H9 (cell line): Measurements from ENCODE around the gene PLXNA2. TPM values are rescaled to one million over a fixed set of nuclear protein-coding genes. Genes with fewer than 3 reads are reported as not detected.

Experiments used
- DNase-seq: peaks from one replicate; pipeline ENCODE4 v3.0.0-alpha.2; 2017
- H2AFZ ChIP-seq: one replicate; pipeline ENCODE4 v1.6.1; 2013; ENCODE audit warnings: mild to moderate bottlenecking, low read length, control low read depth, moderate library complexity
- H2AK5ac ChIP-seq: 2 replicates; pipeline ENCODE4 v1.6.1; 2013; ENCODE audit warnings: low read length, control low read depth, mixed read lengths; ENCODE audit not compliant: insufficient read length
- H2BK120ac ChIP-seq: one replicate; pipeline ENCODE4 v1.6.1; 2013; ENCODE audit warnings: low read depth, mild to moderate bottlenecking, low read length, control low read depth, inconsistent platforms; ENCODE audit not compliant: poor library complexity, severe bottlenecking
- H2BK12ac ChIP-seq: 2 replicates; pipeline ENCODE4 v1.6.1; 2013; ENCODE audit warnings: low read length, control low read depth, mixed read lengths, low read depth; ENCODE audit not compliant: insufficient read length
- H2BK15ac ChIP-seq: 2 replicates; pipeline ENCODE4 v1.6.1; 2013; ENCODE audit warnings: low read depth, low read length, control low read depth
- H2BK20ac ChIP-seq: one replicate; pipeline ENCODE4 v1.6.1; 2013; ENCODE audit warnings: low read depth, mild to moderate bottlenecking, low read length, control low read depth, inconsistent platforms; ENCODE audit not compliant: poor library complexity, severe bottlenecking
- H2BK5ac ChIP-seq: 2 replicates; pipeline ENCODE4 v1.6.1; 2013; ENCODE audit warnings: low read length, control low read depth, mixed read lengths; ENCODE audit not compliant: insufficient read length
- H3K14ac ChIP-seq: 2 replicates; pipeline ENCODE4 v1.6.1; 2013; ENCODE audit warnings: low read length, control low read depth; ENCODE audit not compliant: insufficient read depth
- H3K18ac ChIP-seq: 2 replicates; pipeline ENCODE4 v1.6.1; 2013; ENCODE audit warnings: low read depth, mild to moderate bottlenecking, mixed read lengths, low read length, control low read depth; ENCODE audit not compliant: insufficient read length
- H3K23ac ChIP-seq: 2 replicates; pipeline ENCODE4 v1.6.1; 2013; ENCODE audit warnings: low read length, control low read depth, mixed read lengths, low read depth; ENCODE audit not compliant: insufficient read length
- H3K23me2 ChIP-seq: 2 replicates; pipeline ENCODE4 v1.6.1; 2013; ENCODE audit warnings: low read depth, mild to moderate bottlenecking, mixed read lengths, low read length, control low read depth; ENCODE audit not compliant: insufficient read length, poor library complexity, severe bottlenecking
- H3K27ac ChIP-seq: 2 replicates; pipeline ENCODE4 v1.5.1; 2013; ENCODE audit warnings: low read length, control low read depth, mixed read lengths, low read depth; ENCODE audit not compliant: insufficient read length
- H3K27me3 ChIP-seq: 2 replicates; pipeline ENCODE4 v1.6.1; 2013; ENCODE audit warnings: low read length, control low read depth, inconsistent platforms; ENCODE audit not compliant: insufficient read depth
- H3K4ac ChIP-seq: 2 replicates; pipeline ENCODE4 v1.6.1; 2013; ENCODE audit warnings: low read depth, mild to moderate bottlenecking, control low read depth, inconsistent platforms, low read length, moderate library complexity
- H3K4me1 ChIP-seq: 2 replicates; pipeline ENCODE4 v1.6.1; 2013; ENCODE audit warnings: low read length, control low read depth, inconsistent platforms; ENCODE audit not compliant: insufficient read depth
- H3K4me2 ChIP-seq: 2 replicates; pipeline ENCODE4 v1.6.1; 2013; ENCODE audit warnings: low read length, control low read depth, mixed read lengths; ENCODE audit not compliant: insufficient read length, insufficient read depth
- H3K56ac ChIP-seq: 2 replicates; pipeline ENCODE4 v1.6.1; 2013; ENCODE audit warnings: low read depth, mild to moderate bottlenecking, mixed read lengths, low read length, control low read depth; ENCODE audit not compliant: insufficient read length
- H3K79me1 ChIP-seq: 2 replicates; pipeline ENCODE4 v1.6.1; 2013; ENCODE audit warnings: low read depth, mild to moderate bottlenecking, moderate library complexity, low read length, control low read depth, inconsistent platforms; ENCODE audit not compliant: insufficient read depth, poor library complexity, severe bottlenecking
- H3K79me2 ChIP-seq: 2 replicates; pipeline ENCODE4 v1.6.1; 2013; ENCODE audit warnings: low read length, control low read depth, inconsistent platforms; ENCODE audit not compliant: insufficient read depth
- H3K9ac ChIP-seq: 2 replicates; pipeline ENCODE4 v1.6.1; 2013; ENCODE audit warnings: low read length, control low read depth, mixed read lengths; ENCODE audit not compliant: insufficient read length; ENCODE audit errors: extremely low read depth
- H3K9me3 ChIP-seq: one replicate; pipeline ENCODE4 v1.6.1; 2013; ENCODE audit warnings: low read depth, low read length, inconsistent platforms; ENCODE audit not compliant: control insufficient read depth
- H3T11ph ChIP-seq: one replicate; pipeline ENCODE4 v1.6.1; 2013; ENCODE audit warnings: mild to moderate bottlenecking, low read length, control low read depth, inconsistent platforms
- H4K20me1 ChIP-seq: one replicate; pipeline ENCODE4 v1.6.1; 2013; ENCODE audit not compliant: control insufficient read depth, insufficient read length, insufficient read depth
- H4K5ac ChIP-seq: 2 replicates; pipeline ENCODE4 v1.6.1; 2013; ENCODE audit warnings: low read depth, mild to moderate bottlenecking, mixed read lengths, low read length, control low read depth; ENCODE audit not compliant: insufficient read length
- H4K8ac ChIP-seq: replicated peaks from 2 replicates; pipeline ENCODE4 v1.6.1; 2013; ENCODE audit warnings: low read length, control low read depth, mixed read lengths, low read depth; ENCODE audit not compliant: insufficient read length
- H4K91ac ChIP-seq: 2 replicates; pipeline ENCODE4 v1.6.1; 2013; ENCODE audit warnings: low read depth, mild to moderate bottlenecking, moderate library complexity, mixed read lengths, low read length, control low read depth; ENCODE audit not compliant: insufficient read length
- H3K27ac Mint-ChIP-seq, 3 experiments: 2 replicates in 2 of 3; 3 replicates in 1 of 3; pipeline ENCODE4 v1.8.0; 2020 to 2021; ENCODE audit warnings: mixed read lengths in 3 of 3, mild to moderate bottlenecking in 1 of 3, moderate library complexity in 1 of 3
- H3K27me3 Mint-ChIP-seq: 2 replicates; pipeline ENCODE4 v1.8.0; 2021; ENCODE audit warnings: low read depth, mild to moderate bottlenecking, moderate library complexity, mixed read lengths
- H3K36me3 Mint-ChIP-seq, 3 experiments: 2 replicates in 2 of 3; 3 replicates in 1 of 3; pipeline ENCODE4 v1.8.0; 2020 to 2021; ENCODE audit warnings: low read depth in 3 of 3, mixed read lengths in 3 of 3; ENCODE audit not compliant: insufficient read depth in 1 of 3
- H3K4me1 Mint-ChIP-seq, 2 experiments: 2 replicates each; pipeline ENCODE4 v1.8.0; 2020; ENCODE audit warnings: mixed read lengths in 2 of 2
- H3K4me3 Mint-ChIP-seq, 2 experiments: 2 replicates in 1 of 2; 3 replicates in 1 of 2; pipeline ENCODE4 v1.8.0; 2020 to 2021; ENCODE audit warnings: mild to moderate bottlenecking in 2 of 2, mixed read lengths in 2 of 2, moderate library complexity in 1 of 2
- H3K9me3 Mint-ChIP-seq, 2 experiments: 2 replicates in 1 of 2; 3 replicates in 1 of 2; pipeline ENCODE4 v1.8.0; 2020; ENCODE audit warnings: mild to moderate bottlenecking in 2 of 2, mixed read lengths in 2 of 2, moderate library complexity in 1 of 2
- WGBS: extraction: QIAGEN DNeasy Blood & Tissue Kit; methylation state at CpG from one replicate; pipeline ENCODE4 v1.1.7; 2013; ENCODE audit warnings: missing lambda C conversion rate, low lambda C conversion rate, mixed read lengths; ENCODE audit not compliant: insufficient read length; ENCODE audit errors: extremely low coverage; 5-methylcytosine and 5-hydroxymethylcytosine counted together
- total RNA-seq: library from RNA; stranded (reverse); gene quantifications from 2 replicates; pipeline ENCODE4 v1.2.1, GENCODE V29; 2021
- TF ChIP-seq, protein P1 (sequence below): fragments of 200-600 bp; sonication (generic); conservative IDR thresholded peaks from 3 replicates; pipeline ENCODE4 v1.8.0; 2021; ENCODE audit warnings: antibody characterized with exemption, mild to moderate bottlenecking

PLXNA2 gene
- total RNA-seq, 1 experiment from 2014 or later = 0.57 TPM

DNA sequence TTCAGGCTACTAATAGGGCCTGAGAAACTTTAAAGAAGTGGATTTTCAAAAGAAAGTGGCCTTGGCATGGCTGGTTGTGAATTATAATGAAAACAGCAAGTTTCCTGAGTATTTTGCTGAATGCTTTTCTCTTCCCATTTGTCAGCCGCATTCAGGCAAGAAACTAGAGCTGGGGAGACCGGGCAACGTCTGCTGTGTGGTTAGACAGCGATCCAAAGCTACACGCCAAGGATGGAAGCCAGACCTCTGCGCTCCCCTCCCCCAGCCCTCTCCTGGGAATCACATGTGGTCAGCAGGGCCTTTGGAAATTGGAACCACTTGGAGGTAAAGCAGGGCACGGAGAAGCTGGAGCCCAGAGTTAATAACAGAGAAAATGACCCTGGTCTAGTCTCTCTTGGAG is 219.2 kb downstream of the PLXNA2 start:
- no peak overlapping the region for H2BK15ac ChIP-seq
- H2BK5ac ChIP-seq = no peak overlapping the region
- H2BK120ac ChIP-seq = no peak overlapping the region
- no peak overlapping the region for H2BK20ac ChIP-seq
- H4K20me1 ChIP-seq = no peaks in the 10 kb centered on the region
- no peak overlapping the region for H3K27ac ChIP-seq
- no peaks in the 10 kb centered on the region for H3K79me2 ChIP-seq
- H3K79me1 ChIP-seq = no peaks in the 10 kb centered on the region
- H3K4me2 ChIP-seq = no peak overlapping the region
- H2AK5ac ChIP-seq = no peak overlapping the region
- no peaks in the 10 kb centered on the region for H3K4me1 ChIP-seq
- H3T11ph ChIP-seq = no peak overlapping the region
- no peak overlapping the region for H3K56ac ChIP-seq
- H4K8ac ChIP-seq = no peak overlapping the region
- no peak overlapping the region for H4K91ac ChIP-seq
- no peak overlapping the region for H3K9ac ChIP-seq
- TF ChIP-seq, protein P1, sequence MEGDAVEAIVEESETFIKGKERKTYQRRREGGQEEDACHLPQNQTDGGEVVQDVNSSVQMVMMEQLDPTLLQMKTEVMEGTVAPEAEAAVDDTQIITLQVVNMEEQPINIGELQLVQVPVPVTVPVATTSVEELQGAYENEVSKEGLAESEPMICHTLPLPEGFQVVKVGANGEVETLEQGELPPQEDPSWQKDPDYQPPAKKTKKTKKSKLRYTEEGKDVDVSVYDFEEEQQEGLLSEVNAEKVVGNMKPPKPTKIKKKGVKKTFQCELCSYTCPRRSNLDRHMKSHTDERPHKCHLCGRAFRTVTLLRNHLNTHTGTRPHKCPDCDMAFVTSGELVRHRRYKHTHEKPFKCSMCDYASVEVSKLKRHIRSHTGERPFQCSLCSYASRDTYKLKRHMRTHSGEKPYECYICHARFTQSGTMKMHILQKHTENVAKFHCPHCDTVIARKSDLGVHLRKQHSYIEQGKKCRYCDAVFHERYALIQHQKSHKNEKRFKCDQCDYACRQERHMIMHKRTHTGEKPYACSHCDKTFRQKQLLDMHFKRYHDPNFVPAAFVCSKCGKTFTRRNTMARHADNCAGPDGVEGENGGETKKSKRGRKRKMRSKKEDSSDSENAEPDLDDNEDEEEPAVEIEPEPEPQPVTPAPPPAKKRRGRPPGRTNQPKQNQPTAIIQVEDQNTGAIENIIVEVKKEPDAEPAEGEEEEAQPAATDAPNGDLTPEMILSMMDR = no peak
- H2BK12ac ChIP-seq = no peak overlapping the region
- Mint-ChIP-seq H3K9me3 (no peaks in the 10 kb centered on the region), H3K27ac (no peak overlapping the region), H3K4me1 (peaks cover 19 to 30% of the 10 kb centered on the region in 2 experiments), H3K4me3 (no peak overlapping the region), H3K36me3 (no peaks in the 10 kb centered on the region), H3K27me3 (peaks cover 10% of the 10 kb centered on the region)
- H3K14ac ChIP-seq = no peak overlapping the region
- DNase-seq = no peak
- no CpG with 5 or more reads among the region's 7 CpGs for WGBS
- H3K27me3 ChIP-seq = no peaks in the 10 kb centered on the region
- no peaks in the 10 kb centered on the region for H3K9me3 ChIP-seq
- no peak overlapping the region for H3K18ac ChIP-seq
- no peak overlapping the region for H3K23ac ChIP-seq
- H3K4ac ChIP-seq = no peak overlapping the region
- no peak overlapping the region for H2AFZ ChIP-seq
- no peak overlapping the region for H4K5ac ChIP-seq
- H3K23me2 ChIP-seq = no peaks in the 10 kb centered on the region
